HTR-8/SVneo (cell line): ENCODE measurements around the gene IL31.
A peak's percentile ranks its signal among the peaks of the same experiment; 100 is the strongest.
"Not testable (repeated sequence)": the region's sequence is repeated elsewhere in the genome, so short reads cannot be mapped to it uniquely, and the experiment has no call there.

ENCODE experiments used
- DNase-seq: peaks from one replicate; pipeline ENCODE4 v3.0.0; 2011; ENCODE audit warnings: low spot score, mixed read lengths; ENCODE audit not compliant: insufficient read length
- FAIRE-seq: peaks from 2 replicates; lab custom pipeline; 2011; peaks lifted over from hg19 to GRCh38; lab: Jason Lieb, UNC

IL31 gene

DNA sequence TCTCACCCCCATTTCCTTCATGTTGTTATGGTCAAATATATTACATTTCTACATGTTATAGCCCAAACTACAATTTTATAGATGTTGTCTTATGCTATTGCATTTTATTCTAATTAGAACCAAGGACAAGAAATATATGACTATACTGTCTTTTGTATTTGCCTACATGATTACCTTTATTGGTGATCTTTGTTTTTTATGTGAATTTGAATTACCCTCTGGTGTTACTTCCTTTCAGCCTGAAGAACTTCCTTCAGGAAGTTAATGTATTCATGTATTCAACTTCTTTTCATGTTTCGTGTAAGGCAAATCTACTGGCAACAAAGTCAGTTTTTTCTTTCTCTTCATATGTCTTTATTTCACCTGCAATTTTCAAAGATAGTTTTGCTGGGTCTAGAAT is 20.8 kb upstream of the IL31 start:
- no peak for FAIRE-seq

DNA sequence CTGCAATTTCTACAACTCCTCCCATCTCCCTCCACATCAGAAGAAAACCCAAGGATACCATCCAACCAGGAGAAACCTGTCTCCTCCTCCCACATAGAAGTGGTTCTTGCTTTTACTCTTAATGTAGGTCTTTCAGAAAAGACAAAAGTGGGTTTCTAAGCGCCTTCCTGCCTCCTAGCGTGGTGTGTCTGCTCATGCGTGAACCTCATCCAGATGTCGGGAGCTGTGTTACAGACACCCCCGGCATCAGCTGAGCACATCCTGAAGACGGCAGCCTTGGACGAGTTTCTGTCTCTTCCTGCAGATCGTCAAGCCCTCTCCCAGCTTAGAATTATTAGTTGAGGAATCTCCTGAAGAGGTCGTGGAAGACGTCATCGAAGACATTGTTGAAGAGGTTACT is 18.4 kb upstream of the IL31 start:
- DNase-seq (no peak), FAIRE-seq (no peak)

More for the DNA sequence above, 20.8 kb upstream of the IL31 start:
- no peak for DNase-seq

DNA sequence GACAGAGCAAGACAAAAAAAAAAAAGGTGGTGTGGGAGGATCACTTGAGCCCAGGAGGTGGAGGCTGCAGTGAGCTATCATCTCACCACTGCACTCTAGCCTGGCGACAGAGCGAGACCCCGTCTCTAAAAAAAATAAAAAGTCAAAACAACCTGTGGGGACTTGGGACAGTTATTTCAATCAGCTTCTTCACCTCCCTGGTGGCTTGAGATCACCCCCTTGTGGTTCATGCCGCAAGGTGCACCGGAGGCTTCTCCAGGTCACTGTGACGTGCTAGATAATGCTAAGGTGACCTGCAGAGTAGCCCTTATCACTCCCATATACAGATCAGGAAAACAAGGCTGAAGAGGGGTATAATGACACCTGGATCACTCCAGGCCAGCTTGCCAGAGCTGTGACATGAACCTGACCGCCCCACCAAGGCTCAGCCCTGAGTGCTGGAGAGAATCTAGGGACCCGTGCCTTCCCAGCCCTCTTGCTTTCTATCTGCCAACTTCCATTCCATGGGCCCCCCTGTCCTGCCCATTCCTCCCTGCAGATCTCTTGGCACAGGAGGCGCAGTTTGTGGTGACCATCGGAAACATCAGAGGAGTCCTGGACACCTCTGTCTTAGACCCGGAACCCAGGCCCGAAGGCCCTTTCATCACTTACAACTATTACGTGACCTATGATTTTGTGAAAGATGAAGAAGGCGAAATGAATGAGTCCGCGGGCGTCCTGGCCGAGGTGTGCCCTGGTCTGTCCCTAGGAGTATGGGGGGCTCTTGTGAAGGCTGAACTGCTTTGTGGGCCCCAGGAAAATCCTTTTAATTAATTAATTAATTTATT is 17.0 kb upstream of the IL31 start:
- FAIRE-seq = peak; percentile 72
- peak; percentile 72 for DNase-seq

DNA sequence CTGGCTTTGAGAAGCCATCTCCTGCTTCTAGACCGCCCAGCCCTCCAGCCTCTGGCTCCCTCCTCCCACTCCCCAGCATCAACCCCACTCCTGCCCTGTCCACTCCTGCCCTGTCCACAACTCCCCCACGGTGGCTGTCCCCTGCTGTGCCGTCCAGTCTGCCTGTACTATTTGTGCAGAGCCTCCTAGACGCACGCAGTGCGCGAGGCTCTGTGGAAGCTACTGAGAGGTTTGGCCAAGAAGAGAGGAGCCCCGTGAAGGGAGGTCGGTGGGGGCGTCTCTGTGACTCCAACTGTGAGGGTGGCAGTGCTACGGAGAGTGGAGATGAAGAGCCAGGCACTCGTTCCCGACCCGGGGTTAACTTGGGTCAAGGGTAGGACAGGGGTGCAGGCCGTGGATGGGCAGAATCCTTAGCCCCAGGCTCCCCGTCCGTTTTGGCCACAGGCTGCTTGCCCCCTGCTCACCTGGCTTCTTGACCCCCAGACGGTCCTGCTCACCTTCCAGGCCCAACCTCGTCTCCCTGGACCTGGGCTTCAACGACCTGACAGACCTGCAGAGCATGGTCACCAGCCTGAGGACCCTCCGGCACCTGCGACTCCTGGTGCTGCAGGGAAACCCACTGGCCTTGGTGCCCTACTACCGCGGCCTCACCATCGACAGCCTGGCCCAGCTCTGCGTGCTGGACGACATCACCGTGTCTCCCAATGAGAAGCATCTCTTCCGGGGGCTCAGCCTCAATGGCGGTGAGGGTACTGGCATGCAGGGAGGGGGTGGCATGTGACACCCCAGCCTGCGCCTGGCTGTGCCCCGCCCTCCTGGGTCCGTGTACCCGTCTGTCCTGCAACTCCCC is 15.8 kb upstream of the IL31 start:
- FAIRE-seq (no peak), DNase-seq (no peak)

DNA sequence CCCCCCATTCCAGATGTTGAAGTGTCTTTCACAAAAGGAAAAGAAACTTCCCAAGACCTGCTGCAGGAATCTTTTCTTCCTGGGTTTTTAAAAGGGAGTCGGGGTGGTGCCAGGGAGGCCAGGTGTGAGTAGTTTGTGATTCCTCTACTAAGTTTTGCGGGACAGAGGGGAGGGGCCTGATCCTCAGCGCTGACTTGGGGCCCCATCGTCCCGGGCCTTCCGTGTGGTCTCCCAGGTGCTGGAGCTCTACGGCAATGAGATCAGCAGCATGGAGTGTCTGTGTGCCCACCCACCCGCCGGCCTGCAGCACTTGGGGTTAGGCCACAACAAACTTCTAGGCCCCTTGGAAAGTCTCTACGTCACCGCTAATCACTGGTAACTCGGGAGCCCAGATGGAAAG is 13.4 kb upstream of the IL31 start:
- no peak for FAIRE-seq
- DNase-seq = no peak

DNA sequence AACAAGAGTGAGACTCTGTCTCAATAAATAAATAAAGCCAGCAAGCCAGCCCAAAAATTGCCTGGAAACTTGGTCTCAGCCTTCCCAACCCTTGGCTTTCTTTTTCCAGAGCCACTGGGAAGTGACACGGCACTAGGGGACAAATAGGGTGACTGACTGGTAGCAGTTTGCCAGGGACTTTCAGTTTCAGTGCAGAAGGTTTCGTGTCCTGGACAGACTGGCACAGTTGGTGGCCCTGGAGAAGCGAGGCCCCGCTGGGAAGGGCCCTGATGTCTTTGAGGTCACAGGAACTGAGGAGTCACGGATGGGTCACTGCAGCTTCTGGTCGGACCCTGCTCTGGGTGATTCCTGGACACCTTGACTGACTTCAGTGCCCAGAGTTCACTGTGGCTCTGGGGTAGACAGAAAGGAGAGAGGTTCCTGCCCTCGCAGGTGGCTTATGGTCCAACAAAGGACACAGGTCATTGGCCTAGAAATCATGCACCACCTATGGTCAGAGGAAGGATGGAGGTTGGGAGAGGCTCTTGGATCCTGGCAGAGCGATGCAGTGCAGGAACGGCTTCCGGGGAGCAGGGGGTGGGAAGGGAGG is 11.6 kb upstream of the IL31 start:
- DNase-seq (no peak), FAIRE-seq (no peak)

DNA sequence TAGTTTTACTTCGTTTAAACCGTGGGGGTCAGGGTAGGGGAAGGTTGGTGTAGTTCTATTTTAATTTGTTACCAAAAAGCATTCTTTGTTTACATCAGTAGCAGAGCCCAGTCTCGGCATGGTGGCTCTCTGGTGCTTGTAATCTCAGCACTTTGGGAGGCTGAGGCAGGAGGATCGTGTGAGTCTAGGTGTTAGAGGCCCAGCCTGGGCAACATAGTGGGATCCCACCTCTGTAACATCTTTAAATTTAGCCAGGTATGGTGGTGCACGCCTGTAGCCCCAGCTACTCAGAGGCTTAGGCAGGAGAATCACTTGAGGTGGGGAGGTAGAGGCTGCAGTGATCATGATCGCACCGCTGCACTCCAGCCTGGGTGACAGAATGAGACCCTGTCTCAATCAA is 11.1 kb upstream of the IL31 start:
- DNase-seq (no peak), FAIRE-seq (no peak)

DNA sequence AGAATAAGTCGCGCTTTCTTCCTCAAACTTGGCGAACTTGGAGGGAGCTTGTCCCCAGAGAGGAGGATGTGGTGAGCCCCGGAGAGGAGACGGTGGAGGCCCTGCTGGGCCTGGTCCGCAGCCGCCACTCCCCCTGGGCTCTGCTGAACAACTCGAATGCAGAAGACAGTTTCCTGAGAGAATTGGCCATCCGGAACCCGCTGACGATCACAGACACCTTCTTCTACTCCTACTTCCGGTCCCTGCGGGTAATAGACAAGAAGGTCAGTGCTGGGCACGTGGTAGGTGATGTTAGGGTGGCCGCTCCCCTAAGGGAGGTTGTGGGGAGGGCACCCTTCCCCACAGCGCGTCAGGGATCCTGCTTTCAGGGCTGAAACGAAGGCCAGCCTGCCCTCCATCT is 10.5 kb upstream of the IL31 start:
- DNase-seq (no peak), FAIRE-seq (no peak)

DNA sequence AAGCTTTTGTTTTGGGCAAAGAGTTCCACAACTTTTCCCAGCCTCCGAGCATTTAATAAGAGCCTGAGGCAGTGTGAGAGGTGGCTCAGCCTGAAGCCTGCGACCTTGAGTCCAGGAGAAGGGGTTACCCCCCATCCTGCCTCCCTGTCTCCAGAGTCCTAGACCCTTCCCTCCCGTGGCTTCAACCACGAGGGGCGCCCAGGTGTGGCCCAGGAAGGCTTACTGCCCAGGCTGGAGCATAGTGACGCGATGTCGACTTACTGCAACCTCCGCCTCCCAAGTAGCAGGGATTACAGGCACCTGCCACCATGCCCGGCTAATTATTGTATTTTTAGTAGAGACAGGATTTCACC is 9.5 kb upstream of the IL31 start:
- no peak for DNase-seq
- no peak for FAIRE-seq

DNA sequence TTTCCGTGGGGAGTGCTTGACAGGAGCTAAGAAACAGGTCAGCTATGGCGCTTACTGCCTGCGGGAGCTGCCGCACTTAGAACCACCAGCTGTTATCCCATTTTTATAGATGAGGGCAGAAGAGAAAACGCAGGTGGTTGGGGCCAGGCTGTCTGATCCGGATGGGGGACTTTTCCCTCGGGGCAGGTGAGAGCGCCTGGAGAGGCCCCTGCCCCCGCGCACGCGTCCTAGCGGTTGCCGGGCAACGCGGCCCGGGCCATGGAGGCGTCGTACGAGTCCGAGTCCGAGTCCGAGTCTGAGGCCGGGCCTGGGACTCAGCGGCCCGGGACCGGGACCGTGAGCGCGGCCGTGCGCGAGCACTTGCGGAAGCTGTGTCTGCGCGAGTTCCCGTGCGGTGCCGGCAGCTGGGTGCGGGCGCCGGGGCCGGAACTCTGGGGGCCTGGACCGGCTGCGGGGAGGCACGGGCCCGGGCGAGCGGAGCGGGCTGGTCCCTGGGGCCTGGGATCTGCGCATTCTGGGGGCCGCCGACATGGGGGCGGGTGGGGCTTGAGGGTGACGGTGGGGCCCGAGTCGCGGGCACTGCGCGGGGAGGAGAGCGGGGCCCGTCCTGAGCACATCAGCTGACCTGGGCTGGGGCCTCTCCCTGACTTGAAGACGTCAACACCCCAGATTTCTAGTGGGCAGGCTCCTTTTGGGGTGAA is 9.0 kb upstream of the IL31 start, which contains the start of gene LRRC43:
LRRC43 (plus strand) TSS at position 237 of the 701 bp plus-strand sequence; CDS start at position 259, 22 bp downstream.
- DNase-seq (no peak), FAIRE-seq (no peak)

DNA sequence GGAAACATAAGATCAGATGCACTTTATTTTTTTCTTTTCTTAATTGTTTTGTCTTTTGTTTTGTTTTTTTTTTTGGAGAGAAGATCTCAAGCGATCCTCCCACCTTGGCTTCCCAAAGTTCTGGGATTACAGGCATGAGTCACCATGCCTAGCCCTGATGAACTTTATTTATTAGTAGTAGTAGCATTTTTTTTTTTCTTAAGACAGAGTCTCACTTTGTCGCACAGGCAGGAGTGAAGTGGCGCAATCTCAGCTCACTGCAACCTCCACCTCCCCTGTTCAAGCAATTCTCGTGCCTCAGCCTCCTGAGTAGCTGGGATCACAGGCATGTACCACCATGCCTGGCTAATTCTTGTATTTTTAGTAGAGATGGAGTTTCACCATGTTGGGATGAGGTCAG is 2.5 kb upstream of the IL31 start:
- DNase-seq, FAIRE-seq: not testable (repeated sequence)

DNA sequence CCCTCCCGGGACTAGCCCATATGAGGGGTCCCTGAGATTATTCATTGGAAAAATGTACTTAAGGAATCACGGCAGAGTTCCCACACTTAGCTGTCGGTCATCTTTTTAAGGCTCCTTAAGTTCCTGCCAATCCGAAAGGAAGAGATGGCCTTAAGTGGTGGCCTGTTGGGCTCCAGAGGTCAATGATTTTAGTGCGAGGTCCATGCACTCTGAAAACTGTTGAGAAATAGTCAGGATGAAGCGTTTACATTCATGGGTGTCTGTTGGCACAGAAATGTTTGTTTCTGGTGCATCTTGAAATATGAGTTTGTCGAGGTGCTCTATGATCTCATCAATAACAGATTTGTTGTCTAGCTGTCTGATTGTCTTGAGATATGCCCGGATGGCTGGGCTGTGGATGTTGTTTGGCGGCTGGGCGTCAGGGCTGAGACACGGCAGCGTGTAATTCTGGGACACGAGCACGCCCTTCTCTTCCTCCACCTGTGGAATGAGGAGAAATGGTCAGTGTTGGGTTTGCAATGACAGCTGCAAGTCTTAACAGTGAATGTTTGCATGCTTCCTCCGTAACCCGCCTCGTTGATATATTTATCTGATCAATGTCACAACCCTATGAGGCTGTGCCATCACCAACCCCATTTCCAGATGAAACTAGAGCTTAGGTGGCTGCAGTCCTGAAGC is 1.6 kb downstream of the IL31 start:
- DNase-seq = no peak
- no peak for FAIRE-seq

DNA sequence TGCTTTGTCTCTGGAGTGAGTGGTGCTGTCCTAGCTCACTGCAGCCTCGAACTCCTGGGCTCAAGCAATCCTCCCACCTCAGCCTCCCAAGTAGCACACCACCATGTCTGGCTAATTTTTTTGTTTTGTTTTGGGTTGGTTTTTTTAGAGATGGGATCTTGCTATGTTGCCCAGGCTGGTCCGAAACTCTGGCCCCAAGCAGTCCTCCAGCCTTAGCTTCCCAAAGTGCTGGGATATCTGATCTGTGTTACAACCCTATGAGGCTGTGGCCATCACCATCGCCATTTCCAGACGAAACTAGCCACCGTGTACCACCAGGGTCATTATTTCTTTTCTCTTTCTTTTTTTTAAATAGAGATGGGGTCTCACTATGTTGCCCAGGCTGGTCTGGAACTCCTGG is 2.6 kb downstream of the IL31 start:
- no peak for DNase-seq
- no peak for FAIRE-seq

DNA sequence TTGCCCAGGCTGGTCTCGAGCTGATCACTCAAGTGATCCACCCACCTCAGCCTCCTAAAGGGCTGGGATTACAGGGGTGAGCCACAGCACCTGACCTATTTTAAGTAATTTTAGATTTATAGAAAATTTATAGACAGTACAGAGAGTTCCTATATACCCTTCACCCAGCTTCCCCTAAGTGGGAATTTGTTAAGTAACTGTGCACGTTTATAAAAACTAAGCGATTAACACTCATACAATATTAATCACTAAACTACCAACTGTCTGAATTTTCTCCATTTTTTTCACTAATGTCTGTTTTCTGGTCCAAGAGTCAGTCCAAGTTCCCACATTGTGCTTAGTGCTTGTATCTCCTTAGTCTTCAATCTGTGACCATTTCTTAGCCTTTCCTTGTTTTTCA is 5.5 kb downstream of the IL31 start:
- DNase-seq (no peak), FAIRE-seq (no peak)

DNA sequence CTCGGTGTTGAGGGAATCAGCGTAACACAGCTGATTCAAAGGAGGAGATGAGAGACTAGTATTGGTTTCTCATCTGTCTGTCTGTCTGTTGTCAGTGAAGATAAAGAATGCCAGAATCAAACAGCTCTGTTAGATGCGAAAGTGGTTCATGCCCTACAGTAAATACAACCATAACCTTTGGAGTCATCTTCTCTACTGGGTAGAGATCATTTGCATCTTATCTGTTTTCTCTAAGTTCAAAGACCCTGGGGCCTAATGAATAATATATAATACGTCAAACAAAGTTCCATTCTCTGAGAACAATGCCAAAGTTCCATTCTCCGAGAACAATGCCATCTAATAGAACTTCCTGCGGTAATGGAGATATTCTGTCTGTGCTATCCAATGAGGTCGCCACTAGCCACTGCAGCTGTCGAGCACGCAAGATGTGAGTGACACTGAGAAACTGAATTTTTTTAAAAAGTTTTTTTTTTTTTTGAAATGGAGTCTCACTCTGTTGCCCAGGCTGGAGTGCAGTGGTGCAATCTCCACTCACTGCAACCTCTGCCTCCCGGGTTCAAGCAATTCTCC is 6.6 kb downstream of the IL31 start:
- FAIRE-seq (no peak), DNase-seq (no peak)

DNA sequence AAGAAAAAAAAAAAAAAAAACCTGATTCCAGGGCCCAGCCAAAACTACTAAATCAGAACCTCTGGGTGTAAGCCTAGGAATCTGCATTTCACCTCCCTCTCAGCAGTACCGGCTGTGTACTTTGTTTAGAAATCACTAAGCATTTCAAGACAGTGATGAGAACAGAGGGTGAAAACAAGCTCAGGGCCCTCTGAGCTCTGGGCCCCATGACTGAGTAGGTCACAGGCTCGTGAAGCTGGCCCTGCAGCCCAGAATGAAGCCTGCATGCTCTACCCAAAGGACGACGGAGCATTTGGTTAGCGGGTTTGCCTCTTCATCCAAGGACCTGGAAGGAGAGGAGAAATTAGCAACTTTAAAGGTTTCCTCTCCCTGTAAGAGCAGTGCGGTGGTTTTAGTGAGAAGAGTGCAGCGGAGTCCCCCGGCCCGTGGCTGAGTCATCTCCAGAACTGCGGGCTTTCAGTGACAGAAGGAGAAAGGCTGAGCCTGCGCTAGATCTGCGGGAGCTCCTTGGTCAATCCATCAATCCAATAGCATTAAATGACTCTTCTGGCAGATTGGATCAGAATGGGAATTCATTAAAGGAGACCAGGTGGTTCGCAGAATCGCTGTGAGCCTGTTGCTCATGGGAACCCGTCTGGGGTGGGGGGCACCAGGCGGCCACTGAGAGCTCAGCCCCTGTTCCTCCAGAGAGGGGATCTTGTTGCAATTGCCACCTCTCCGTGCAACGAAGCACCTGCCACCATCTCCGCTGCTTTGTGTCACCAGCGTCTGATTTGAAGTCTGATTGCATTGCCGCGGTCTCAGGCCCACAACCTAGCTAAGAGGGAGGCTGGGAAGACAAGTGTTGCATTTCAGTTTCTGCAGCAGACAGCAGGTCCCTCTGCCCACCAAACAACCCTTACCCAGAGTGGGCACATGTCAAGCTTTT is 7.3 kb downstream of the IL31 start:
- FAIRE-seq (no peak), DNase-seq (no peak)

DNA sequence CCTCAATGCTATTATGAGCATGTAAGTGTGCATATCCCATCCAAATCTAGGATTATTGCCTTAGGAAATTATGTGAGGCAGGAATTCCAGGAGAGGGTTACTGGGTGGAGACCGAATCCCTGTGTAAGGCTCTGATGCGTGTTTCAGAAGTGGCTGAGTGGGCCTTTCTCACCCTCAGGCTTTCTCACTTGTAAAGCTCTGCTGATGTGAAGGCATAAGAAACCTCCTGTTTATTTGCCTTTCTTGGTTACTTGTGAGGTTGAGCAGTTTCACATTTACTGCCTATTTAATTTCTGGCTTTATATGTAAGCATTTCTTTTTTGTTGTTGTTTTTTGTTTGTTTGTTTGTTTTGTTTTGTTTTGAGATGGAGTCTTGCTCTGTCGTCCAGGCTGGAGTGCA is 11.0 kb downstream of the IL31 start:
- DNase-seq = no peak
- FAIRE-seq = no peak

DNA sequence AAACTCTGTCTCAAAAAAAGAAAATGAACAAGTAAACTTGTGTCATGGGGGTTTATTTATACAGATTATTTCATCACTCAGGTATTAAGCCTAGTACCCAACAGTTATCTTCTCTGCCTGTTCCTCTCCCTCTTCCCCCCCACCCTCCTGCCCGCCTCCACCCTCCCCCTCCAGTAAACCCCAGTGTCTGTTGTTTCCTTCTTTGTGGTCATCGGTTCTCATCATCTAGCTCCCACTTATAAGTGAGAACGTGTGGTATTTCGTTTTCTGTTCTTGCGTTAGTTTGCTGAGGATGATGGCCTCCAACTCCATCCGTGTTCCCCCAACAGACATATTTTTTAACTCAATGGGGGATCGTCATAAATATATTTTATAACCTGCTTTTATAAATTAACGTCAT is 12.3 kb downstream of the IL31 start:
- FAIRE-seq (no peak), DNase-seq (no peak)

DNA sequence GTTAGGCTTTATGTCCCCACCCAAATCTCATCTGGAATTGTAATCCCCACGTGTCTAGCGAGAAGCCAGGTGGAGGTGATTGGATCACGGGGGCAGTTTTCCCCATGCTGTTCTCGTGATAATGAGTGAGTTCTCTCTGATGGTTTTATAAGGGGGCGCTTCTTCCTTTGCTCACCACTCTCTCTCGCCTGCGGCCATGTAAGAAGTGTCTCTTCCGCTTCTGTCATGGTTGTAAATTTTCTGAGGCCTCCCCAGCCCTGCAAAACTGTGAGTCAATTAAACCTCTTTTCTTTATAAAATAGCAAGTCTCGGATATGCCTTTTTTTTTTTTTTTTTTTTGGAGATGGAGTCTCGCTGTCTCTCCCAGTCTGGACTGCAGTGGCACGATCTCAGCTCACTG is 13.3 kb downstream of the IL31 start:
- DNase-seq (no peak), FAIRE-seq (no peak)
